Uterus (tissue), 2 donors: ENCODE data around the gene GYS1.

ENCODE experiments used
- POLR2A ChIP-seq, 2 donors: fragments of 450-650 bp; IDR thresholded peaks; one replicate each; pipeline ENCODE4 v1.6.1; 2016; ENCODE audit warnings: antibody characterized with exemption in 2 of 2, mild to moderate bottlenecking in 1 of 2, moderate library complexity in 1 of 2
- TF ChIP-seq, protein P1 (sequence below), 4 experiments: fragments of 200-600 bp in 2 of 4; fragments of 450-650 bp in 2 of 4; sonication (generic) in 2 of 4; IDR thresholded peaks; one replicate each; pipeline ENCODE4 v1.5.1; 2016 to 2019; ENCODE audit warnings: antibody characterized with exemption in 4 of 4, mild to moderate bottlenecking in 2 of 4, moderate library complexity in 1 of 4

- TF ChIP-seq, protein P1, sequence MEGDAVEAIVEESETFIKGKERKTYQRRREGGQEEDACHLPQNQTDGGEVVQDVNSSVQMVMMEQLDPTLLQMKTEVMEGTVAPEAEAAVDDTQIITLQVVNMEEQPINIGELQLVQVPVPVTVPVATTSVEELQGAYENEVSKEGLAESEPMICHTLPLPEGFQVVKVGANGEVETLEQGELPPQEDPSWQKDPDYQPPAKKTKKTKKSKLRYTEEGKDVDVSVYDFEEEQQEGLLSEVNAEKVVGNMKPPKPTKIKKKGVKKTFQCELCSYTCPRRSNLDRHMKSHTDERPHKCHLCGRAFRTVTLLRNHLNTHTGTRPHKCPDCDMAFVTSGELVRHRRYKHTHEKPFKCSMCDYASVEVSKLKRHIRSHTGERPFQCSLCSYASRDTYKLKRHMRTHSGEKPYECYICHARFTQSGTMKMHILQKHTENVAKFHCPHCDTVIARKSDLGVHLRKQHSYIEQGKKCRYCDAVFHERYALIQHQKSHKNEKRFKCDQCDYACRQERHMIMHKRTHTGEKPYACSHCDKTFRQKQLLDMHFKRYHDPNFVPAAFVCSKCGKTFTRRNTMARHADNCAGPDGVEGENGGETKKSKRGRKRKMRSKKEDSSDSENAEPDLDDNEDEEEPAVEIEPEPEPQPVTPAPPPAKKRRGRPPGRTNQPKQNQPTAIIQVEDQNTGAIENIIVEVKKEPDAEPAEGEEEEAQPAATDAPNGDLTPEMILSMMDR (IDR thresholded peaks at IDR 0.05): no peak
- no peak for TF ChIP-seq POLR2A (IDR thresholded peaks at IDR 0.05)
Measured at GRCh38 chr19:48935864-48936263, 57.2 kb downstream of the GYS1 start.
